ENCODE data around the gene CCDC57.

DNA sequence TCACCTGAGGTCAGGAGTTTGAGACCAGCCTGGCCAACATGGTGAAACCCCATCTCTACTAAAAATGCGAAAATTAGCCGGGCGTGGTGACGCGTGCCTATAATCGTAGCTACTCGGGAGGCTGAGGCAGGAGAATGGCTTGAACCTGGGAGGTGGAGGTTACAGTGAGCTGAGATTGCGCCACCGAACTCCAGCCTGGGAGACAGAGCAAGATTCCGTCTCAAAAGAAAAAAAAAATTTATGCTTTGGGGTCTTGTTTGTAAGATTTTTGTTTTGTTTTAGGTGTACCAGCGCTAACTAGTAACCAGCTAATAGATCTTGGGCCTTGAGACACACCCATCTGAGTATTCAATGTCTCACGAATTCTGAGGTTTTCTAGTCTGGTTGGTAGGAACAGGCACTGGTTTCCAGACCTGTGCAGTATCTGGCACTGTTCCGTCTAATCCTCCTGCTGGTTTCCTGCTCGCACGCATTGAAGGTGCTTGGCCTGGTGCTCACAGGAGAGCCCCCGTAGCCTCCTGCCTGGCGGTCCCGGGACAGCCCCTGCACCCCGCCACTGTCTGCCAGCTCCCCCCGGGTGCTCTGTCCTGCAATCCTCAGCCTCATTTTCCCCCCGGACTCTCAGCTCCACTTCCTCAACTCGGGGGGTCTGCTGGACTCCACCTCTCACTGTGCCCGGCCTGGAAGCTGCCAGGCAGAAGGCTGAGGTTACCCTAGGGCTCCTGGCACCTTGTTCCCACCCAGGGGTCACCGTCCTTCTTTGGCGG is 136.4 kb downstream of the CCDC57 start:
- no peak for TF ChIP-seq POLR2A (IDR thresholded peaks at IDR 0.05)
- TF ChIP-seq, protein P1, sequence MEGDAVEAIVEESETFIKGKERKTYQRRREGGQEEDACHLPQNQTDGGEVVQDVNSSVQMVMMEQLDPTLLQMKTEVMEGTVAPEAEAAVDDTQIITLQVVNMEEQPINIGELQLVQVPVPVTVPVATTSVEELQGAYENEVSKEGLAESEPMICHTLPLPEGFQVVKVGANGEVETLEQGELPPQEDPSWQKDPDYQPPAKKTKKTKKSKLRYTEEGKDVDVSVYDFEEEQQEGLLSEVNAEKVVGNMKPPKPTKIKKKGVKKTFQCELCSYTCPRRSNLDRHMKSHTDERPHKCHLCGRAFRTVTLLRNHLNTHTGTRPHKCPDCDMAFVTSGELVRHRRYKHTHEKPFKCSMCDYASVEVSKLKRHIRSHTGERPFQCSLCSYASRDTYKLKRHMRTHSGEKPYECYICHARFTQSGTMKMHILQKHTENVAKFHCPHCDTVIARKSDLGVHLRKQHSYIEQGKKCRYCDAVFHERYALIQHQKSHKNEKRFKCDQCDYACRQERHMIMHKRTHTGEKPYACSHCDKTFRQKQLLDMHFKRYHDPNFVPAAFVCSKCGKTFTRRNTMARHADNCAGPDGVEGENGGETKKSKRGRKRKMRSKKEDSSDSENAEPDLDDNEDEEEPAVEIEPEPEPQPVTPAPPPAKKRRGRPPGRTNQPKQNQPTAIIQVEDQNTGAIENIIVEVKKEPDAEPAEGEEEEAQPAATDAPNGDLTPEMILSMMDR (IDR thresholded peaks at IDR 0.05), result no peak
- no peak for TF ChIP-seq EP300 (IDR thresholded peaks at IDR 0.05)

Measured in stomach (tissue), 4 donors.